Adipose tissue (tissue), 3 donors: ENCODE data around the gene GPC6. TPM values are rescaled to one million over a fixed set of nuclear protein-coding genes. Genes with fewer than 3 reads are reported as not detected.

Source experiments
- H3K27ac ChIP-seq: one replicate; pipeline ENCODE4 v1.5.1; 2013; ENCODE audit warnings: low read depth, low read length
- WGBS, 3 donors: extraction: QIAGEN DNeasy Blood & Tissue Kit; methylation state at CpG; one replicate each; pipeline ENCODE4 v1.1.7; 2013; 5-methylcytosine and 5-hydroxymethylcytosine counted together
- polyA plus RNA-seq, 3 donors: library from polyadenylated mRNA; stranded (reverse); fragments of 200-250 nt; gene quantifications; one replicate each; pipeline ENCODE4 v1.2.3, GENCODE V29; 2013
- donor health status: healthy with polysubstance abuse.
- donor health status: Bipolar disorder and iron deficiency.
- donor health status: healthy.

The GPC6 gene
- polyA plus RNA-seq, 3 donors, result 0.72 to 8.5 (median 5.8) TPM

- no peak overlapping the region for H3K27ac ChIP-seq
- 45 to 92% (median 87%) methylated on average over 2 of the region's 2 CpGs for WGBS, 3 donors
These were observed 1157.8 kb downstream of the GPC6 start for GRCh38 chr13:94384231-94384905.

GRCh38 chr13:94387047-94387446 is 1160.4 kb downstream of the GPC6 start:
- H3K27ac ChIP-seq, result no peak overlapping the region

GRCh38 chr13:94389604-94390351 is 1163.2 kb downstream of the GPC6 start:
- H3K27ac ChIP-seq, result no peak overlapping the region
- WGBS, 3 donors, result 57 to 68% (median 63%) methylated on average over 7 of the region's 7 CpGs

GRCh38 chr13:94390881-94391280 is 1164.3 kb downstream of the GPC6 start:
- no peak overlapping the region for H3K27ac ChIP-seq

GRCh38 chr13:94394723-94395122 is 1168.1 kb downstream of the GPC6 start:
- no peak overlapping the region for H3K27ac ChIP-seq
- WGBS, 3 donors, result 81 to 83% (median 81%) methylated on average over 4 of the region's 4 CpGs

More at GRCh38 chr13:94390881-94391280, 1164.3 kb downstream of the GPC6 start:
- WGBS, 3 donors, result 55 to 74% (median 61%) methylated on average over 2 of the region's 2 CpGs

- H3K27ac ChIP-seq, result no peak overlapping the region
- WGBS, 3 donors, result 71 to 79% (median 72%) methylated on average over 5 of the region's 5 CpGs
These were observed 1169.3 kb downstream of the GPC6 start for GRCh38 chr13:94395860-94396259.

GRCh38 chr13:94399812-94400211 is 1173.2 kb downstream of the GPC6 start:
- no peak overlapping the region for H3K27ac ChIP-seq

GRCh38 chr13:94400874-94401273 is 1174.3 kb downstream of the GPC6 start:
- WGBS, 3 donors, result 70 to 90% (median 86%) methylated on average over 4 of the region's 4 CpGs

GRCh38 chr13:94408314-94409036 is 1181.9 kb downstream of the GPC6 start:
- WGBS, 3 donors, result 77 to 85% (median 82%) methylated on average over 7 of the region's 7 CpGs
- no peak overlapping the region for H3K27ac ChIP-seq

More at GRCh38 chr13:94400874-94401273, 1174.3 kb downstream of the GPC6 start:
- no peak overlapping the region for H3K27ac ChIP-seq

GRCh38 chr13:94411747-94412146 is 1185.1 kb downstream of the GPC6 start:
- 55 to 87% (median 73%) methylated on average over 3 of the region's 3 CpGs for WGBS, 3 donors
- H3K27ac ChIP-seq, result no peak overlapping the region

- 50 to 71% (median 65%) methylated on average over 3 of the region's 3 CpGs for WGBS, 3 donors
- no peak overlapping the region for H3K27ac ChIP-seq
These were observed 1186.4 kb downstream of the GPC6 start for GRCh38 chr13:94412870-94413597.

- H3K27ac ChIP-seq, result no peak overlapping the region
These were observed 1187.0 kb downstream of the GPC6 start for GRCh38 chr13:94413598-94413944.

- WGBS, 3 donors, result 50 to 97% (median 94%) methylated on average over 1 of the region's 1 CpG
- H3K27ac ChIP-seq, result no peak overlapping the region
These were observed 1187.5 kb downstream of the GPC6 start for GRCh38 chr13:94414141-94414540.

- 22 to 45% (median 40%) methylated on average over 4 of the region's 4 CpGs for whole genome bisulfite sequencing, 3 donors
These were observed 1188.1 kb downstream of the GPC6 start for GRCh38 chr13:94414708-94415107.

GRCh38 chr13:94415500-94416237 is 1189.1 kb downstream of the GPC6 start:
- H3K27ac ChIP-seq, result no peak overlapping the region
- WGBS, 3 donors, result 34 to 80% (median 61%) methylated on average over 7 of the region's 7 CpGs

More at GRCh38 chr13:94414708-94415107, 1188.1 kb downstream of the GPC6 start:
- no peak overlapping the region for H3K27ac ChIP-seq

GRCh38 chr13:94416454-94417080 is 1190.0 kb downstream of the GPC6 start:
- WGBS, 3 donors, result 51 to 65% (median 61%) methylated on average over 7 of the region's 7 CpGs
- no peak overlapping the region for H3K27ac ChIP-seq

GRCh38 chr13:94417294-94417693 is 1190.7 kb downstream of the GPC6 start:
- H3K27ac ChIP-seq, result no peak overlapping the region
